NCI-H460 (cell line): ENCODE data around the gene SGMS1. TPM values are rescaled to one million over a fixed set of nuclear protein-coding genes. Genes with fewer than 3 reads are reported as not detected.
"Not testable (repeated sequence)": the region's sequence is repeated elsewhere in the genome, so short reads cannot be mapped to it uniquely, and the experiment has no call there.

Experiments
- DNase-seq: peaks from one replicate; pipeline ENCODE4 v3.0.0-alpha.2; 2016; ENCODE audit warnings: low read depth; ENCODE audit errors: extremely low read depth
- total RNA-seq: library from RNA; depleted of rRNA; stranded (reverse); fragments of >200 nt; shearing (Covaris generic); gene quantifications from 2 replicates; pipeline ENCODE4 v1.2.3, GENCODE V29; 2014

The SGMS1 gene
- total RNA-seq, 1 experiment from 2014 or later: 58.7 TPM

DNA sequence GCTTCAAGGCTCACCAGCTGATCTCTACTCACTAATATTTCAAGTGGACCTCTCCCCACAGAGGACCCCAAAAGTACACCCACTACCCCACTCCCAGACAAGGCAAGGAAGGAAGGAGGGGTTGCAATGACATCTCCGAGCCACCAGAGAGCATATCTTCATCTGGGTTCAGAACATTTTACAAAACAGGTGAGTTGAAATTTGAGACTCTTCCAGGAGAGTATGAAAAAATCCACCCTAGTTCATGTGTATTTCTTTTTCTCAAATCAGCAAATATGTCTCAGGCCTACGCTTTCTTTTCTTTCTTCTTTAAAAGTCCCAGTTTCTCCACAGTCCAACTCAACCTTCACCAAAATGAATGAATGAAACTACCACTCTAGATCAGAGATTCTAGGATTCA is 61.9 kb downstream of the SGMS1 start:
- peak; percentile 38 for DNase-seq

DNA sequence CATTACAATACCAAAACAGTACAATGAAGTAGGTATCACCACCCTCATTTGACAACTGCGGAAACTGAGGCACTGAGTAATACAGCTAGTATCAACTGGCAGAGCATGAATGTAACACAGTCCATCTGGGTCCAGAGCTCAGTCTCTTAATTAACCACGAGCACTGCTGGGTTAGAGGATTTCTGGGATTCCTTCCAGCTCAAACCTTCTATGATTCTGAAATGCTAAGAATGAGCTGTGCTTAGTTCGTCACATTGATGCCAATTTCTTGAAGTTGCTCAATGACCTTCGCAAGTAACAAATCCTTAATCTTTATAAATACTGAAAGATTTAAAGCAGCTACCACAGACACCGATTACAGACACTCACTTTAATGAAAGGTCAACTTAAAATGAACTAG is 62.5 kb downstream of the SGMS1 start:
- DNase-seq: peak; percentile 83

DNA sequence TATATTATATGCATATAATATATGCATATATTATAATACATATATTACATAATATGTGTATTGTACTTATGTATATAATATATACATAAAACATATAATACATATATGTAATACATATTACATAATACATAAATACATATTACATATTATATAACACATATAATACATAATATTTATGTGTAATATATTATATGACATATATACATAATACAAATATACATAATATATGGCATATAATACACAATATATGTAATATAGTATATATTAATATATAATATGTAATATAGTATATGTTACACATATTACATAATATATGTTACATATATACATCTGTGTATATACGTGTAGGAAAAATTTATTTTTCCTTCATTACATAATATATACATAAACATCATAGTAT is 63.4 kb downstream of the SGMS1 start:
- DNase-seq: no peak

DNA sequence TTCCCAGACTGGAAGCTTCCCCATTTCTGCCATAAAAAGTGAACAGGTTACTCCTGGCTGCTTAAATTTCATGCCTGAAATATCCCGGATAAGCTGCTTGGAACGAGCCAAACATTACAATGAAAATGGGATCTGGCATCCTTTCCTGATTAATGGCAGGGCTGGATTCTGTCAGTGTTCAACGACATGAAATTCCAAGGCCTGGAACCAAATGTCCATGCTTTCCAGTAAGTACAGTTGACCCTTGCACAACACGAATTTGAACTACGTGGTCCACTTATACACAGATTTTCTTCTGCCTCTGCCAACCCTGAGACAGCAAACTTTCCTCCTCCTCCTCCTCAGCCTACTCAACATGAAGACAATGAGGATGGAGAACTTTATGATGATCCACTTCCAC is 65.4 kb downstream of the SGMS1 start:
- no peak for DNase-seq

DNA sequence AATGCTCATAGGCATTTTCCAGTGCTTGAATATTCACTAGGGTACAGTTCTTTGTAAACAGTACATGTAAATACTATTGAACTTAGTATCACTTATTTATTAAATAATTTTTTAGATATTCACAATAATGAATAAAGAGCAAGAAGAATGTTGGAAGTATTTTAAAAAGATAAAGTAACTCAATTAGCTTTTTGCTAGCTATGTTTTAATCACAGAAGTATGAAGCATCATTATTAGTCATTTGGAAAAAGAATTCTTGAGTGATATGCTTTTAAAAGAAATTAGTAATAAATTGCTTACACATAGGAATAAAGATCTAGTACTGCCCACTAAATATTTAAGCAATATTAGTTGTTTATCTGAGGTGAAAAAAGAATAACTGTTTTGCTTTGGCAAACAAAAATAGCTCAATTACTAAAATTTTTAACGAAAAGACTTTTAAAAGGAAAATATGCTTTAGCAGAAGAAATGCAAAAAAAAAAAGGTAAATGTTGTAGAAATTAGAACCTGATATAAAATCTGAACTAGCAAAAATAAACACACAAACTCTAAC is 66.5 kb downstream of the SGMS1 start:
- DNase-seq: no peak

DNA sequence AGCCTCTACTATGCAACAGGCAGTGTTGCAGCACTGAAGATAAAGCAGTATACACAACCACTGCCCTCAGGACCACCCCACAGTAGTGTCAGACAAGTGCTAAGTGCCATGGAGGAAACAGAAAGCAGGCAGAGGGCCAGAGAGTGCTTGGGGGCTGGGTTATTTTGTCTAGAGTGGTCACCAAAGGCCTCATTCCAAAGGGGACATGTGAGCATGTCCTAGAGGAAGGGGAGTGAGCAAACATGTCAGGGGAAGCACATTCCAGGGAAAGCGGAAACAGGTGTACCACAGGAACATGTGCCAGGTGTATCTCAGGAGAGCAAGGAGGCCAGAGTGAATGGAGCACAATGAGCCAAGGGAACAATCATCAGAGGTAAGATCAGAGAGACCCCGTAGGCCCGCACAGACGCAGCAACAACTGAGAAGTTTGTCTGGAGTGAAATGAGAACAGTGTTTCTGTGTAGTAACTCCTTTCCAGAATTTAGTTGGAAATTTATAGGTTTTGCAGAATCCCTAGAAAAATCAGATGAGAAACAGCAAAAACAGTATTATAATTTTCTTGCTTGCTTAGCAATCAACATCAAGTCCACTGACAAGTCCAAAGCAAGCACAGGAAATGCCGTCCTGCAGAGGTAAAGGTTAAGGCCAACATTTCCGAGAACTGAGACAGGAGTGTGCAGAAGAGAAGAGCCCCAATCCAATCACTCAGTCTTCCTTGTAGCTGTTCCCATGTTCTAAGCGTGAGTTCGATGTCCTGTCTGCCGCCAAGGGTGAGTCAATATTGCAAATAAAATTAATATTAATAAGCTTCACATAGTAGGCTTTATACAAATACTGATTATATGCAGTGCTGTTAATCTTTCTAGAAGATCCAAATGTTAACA is 67.3 kb downstream of the SGMS1 start:
- DNase-seq: no peak

DNA sequence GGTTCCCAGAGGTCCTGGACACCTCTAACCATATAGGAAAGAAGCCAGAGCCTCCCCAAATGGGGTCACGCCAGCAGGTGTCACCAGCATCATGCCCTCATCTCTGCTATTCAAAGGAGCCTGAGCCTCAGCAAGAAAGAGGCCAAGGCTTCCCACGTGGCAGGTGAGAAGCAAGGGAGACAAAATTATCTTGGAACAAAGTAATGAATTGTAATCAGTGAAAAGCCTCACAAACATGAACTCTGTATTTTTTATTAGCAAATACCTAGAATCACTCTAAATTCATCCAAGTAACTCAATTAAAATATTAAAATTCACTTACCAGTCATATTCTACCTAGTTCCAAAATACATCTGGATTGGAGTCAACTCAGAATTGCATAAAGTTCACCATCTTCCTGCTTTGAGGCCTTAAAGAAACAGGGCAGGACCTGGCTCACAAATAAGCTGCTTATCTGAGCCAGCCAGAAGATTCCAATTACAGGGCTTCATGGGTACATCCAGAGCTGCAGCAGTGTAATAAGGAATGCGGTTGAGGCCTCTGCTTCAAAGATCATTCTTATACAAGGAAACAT is 68.7 kb downstream of the SGMS1 start:
- peak; percentile 20 for DNase-seq

DNA sequence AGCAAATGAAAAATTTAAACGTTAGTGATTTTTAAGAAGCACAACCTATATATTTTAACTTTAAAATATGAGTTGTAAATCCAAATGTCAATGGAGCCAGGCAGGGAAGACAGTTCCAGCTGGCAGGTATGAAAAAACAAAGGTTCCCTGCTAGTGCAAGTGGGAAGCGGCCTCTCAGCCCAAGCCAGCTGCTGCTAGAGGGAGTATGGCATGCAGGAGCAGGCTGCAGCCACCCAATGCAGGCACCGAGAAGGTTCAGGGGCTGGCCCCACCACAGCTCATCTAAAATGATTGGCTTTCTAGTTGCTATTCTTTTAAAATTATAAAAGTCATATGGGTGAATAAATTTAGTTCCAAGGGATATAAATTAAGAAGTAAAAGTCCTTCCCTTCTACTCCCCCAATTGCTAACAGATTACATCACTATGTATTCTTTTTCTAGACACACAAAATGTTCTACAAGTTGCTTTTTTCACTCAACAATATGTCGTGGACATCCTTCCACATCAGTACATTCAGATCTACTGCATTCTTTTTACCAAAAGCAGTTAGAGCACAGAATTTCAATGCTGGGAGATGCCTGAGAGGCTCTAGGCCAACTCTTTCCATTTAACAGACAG is 69.3 kb downstream of the SGMS1 start:
- DNase-seq: no peak

DNA sequence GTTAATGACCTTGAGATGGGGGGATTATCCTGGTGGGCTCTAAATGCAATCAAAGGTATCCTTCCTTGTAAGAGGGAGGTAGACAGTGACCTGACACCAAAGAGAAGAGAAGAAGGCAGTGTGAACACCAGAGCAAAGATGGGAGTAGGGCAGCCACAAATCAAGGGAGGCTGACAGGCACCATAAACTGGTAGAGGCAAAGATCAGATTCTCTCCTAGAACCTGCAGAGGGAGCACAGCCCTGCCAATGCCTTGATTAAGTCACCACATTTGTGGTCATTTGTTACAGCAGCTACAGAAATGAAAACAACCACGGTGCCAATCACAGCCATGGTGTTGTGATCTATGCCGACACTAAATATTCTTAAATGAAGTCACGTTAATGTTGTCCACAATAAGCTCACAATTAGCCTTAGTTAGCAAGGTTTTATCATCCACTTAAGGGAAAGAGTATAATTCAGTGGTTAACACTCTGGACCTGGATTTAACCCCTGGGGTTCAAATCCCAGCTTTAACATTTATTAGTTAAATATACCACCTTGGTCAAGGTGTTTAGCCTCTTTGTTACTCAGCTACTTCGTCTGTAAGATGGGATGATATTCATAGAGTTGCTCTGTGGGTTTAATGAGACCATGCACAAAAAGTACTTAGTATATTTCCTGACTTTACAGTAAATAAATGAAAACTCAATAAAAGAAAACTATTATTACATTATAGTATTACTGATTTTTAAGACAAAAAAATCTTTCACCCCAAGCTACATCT is 70.8 kb downstream of the SGMS1 start:
- DNase-seq: peak; percentile 32

DNA sequence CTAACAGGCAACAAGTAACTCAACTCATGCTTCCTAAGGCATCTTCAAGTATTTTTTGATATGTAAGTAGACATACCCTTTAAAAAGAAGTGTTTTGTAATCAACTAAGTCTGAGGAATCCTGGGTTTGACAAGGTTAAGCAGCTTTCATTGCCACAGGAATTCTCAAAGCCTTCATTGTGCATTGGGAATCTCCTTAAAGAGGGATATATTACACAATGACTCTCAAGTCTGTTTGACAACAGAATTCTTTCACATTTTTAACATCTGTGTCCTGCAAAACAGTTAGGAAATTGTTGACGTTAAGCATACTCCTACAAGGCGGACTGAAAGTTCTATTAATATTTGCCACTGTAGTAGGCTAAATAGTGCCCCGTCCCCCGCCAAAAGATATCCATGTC is 71.4 kb downstream of the SGMS1 start:
- no peak for DNase-seq

DNA sequence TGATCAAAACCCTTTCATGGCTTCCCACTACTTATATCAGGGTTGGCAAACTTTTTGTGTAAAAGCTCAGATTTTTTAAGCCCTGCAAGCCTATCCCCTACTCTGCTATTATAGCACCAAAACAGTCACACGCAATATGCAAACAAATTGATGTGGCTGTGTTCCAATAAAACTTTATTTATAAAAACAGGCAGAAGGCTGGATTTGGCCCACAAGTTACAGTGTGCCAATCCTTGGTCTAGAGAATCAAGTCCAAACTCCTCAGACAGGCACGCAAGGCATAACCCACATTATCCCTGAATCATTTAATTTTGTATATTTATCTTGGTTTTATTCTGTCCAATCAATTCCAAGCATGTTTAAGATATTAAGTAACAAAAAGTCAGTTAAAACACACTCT is 71.9 kb downstream of the SGMS1 start:
- DNase-seq: no peak

DNA sequence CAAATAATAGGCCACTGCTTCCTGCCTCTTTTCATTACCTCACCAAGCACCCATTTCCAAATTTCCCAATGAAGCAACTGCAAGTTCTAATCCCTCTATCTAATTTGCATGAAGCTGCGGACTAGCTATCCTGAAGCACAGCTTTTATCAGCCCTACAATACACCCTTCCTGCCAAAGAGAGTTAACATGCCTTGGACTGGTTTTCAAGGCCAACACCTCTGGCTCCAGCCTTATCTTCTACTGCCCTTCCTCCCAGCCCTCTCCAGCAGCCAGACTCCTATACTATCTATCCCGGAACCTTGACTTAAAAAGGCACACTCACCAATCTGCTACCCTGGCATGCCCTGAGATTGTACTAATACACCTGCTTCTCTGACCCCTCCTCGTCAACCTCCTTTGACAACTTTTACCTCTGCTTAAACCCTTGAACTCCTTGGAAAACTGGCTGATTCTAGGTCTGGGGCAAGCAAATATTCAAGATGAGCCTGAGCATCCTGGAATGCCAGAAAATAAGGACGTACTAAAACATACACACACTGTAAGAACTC is 73.4 kb downstream of the SGMS1 start:
- no peak for DNase-seq

DNA sequence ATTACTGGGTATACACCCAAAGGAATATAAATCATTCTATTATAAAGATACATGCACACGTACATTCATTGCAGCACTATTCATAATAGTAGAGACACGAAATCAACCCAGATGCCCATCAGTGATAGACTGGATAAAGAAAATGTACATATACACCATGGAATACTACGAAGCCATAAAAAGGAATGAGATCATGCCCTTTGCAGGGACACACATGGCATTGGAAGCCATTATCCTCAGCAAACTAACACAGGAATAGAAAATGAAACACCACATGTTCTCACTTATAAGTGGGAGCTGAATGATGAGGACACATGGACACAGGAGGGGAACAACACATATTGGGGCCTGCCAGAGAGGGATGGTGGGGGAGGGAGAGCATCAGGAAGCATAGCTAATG is 74.6 kb downstream of the SGMS1 start:
- not testable (repeated sequence) for DNase-seq

DNA sequence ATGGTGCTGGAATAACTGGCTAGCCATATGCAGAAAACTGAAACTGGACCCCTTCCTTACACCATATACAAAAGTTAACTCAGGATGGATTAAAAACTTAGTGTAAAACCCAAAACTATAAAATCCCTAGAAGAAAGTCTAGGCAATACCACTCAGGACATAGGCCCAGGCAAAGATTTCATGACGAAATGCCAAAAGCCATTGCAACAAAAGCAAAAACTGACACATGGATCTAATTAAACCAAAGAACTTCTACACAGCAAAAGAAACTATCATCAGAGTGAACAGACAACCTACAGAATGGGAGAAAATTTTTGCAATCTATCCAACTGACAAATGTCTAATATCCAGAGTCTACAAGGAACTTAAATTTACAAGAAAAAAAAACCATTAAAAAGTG is 75.3 kb downstream of the SGMS1 start:
- DNase-seq: not testable (repeated sequence)

DNA sequence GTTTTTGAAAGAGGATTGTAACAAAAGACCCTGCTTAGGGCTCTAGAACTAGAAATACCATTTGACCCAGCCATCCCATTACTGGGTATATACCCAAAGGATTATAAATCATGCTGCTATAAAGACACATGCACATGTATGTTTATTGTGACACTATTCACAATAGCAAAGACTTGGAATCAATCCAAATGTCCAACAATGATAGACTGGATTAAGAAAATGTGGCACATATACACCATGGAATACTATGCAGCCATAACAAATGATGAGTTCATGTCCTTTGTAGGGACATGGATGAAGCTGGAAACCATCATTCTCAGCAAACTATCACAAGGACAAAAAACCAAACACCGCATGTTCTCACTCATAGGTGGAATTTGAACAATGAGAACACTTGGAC is 77.5 kb downstream of the SGMS1 start:
- DNase-seq: not testable (repeated sequence)

DNA sequence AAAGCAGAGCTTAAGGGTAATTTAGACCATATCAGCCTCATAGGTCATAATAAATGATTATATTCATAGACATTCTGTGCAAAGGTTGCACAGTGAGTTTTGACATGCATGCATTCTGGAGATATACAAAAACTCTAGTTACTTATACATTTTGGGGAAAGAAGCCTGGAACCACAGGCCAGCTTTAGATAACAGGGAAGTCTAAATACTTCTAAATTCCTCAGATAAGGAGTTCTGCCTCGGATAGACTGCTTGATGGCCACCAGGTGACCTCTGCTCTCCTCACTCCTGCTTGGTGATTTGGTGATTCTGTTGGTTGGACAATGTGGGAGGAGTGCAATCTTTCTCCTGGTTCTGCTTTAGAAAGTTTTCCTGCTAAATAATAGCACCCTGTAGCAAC is 77.9 kb downstream of the SGMS1 start:
- DNase-seq: no peak

DNA sequence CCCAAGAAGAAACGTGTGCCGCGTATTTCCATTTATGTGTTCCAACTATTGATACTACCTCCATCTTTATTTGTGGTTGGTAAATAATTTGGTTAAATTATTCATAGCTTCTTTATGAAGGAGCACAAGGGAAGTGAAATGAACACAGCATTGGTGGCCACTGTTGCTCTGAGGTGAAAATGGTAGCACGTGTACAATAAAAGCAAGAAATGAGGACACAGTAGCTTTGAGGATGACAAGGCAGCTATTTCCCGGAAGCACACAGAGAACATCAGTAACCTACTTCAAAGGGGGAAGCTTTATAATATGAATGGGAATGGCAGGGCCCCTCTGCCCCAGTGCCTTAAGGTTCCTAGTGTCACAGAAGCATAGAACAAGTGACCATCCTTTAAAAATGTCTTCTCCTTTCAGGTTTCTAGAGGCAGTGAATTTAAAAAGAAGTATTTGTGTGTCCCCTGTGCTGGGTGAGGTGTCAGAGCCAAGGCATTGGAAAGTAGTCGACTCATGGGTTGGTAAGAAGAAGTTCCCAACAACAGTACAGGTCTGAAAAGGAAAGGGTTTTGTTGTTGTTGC is 78.8 kb downstream of the SGMS1 start:
- no peak for DNase-seq

DNA sequence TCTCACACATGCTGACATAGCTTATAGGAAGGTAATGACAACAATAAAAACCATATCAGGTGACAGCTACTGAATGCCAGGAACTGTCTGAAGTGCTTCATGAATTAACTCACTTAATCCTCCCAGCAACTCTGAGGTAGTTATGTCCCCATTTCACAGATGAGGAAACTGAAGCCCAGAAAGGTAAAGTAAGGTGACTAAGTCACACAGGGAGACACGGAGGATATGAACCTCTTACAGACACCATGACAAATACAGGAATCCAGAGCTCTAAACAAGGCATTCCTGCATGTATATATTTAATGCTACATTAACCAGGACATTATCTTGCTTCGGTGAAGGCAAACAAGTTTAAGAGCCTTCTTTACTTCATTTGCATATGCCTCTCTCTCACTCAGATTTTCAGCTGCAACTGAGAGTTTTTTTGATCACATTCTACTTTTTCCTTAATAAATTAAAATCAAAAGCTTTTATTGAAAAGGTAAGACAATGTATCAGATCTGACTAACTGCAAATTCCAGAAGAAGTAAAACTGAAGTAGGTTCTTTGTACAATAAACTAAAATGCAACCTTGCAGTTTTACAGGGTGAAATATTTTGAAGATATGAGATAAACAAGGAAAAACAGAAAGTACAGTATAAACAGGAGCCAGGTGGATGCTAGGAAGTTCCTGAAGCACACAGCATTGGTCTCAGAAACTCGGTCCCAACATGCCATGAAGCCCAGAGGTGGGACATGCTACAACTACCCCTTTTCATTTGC is 79.5 kb downstream of the SGMS1 start:
- DNase-seq: no peak

DNA sequence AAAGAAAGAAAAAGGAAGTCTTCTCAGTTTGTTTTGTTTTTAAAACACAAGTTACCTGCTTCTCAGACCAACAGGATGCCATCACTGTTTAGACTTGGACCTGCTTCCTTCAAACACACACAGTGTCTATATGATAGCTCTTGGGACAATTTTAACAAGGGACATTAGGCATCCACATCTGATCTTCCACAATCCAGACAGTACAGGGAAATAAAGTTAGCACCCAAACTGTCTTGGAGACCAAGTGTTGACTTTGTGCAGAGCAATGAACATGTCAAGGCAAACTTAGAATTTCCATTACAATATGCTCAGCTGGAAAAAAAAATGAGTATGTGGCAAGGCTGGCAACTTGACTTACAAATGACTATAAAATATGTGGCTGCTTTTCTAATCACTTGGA is 80.9 kb downstream of the SGMS1 start:
- no peak for DNase-seq

DNA sequence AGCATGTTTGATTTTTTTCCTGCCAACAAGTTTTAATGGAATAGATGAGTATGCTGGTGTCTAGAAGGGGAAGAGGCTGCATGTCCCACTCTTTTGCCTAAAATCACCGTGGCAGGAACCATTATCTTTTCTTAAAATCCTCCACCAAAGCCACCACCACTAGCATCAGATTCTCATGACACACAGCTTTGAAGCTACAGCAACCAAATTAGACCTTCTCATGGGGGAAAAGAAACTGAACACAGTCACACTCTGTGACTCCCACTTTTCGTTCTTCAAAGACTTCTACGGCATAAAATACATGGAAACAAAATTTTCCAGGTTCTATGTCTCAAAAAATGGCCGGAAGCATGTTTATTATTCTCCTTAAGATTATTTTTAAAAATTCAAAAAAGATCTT is 81.8 kb downstream of the SGMS1 start:
- no peak for DNase-seq
